HCT116 (cell line): ENCODE measurements around the gene ZNF793. TPM values are rescaled to one million over a fixed set of nuclear protein-coding genes. Genes with fewer than 3 reads are reported as not detected.
A peak's percentile ranks its signal among the peaks of the same experiment; 100 is the strongest.

Experiments used
- ATAC-seq: fragments of 200-7000 bp; cut with Tn5 transposase; 2 replicates; pipeline ENCODE4 v1.9.1; 2020; ENCODE audit warnings: mild to moderate bottlenecking, moderate library complexity
- BruUV-seq: library from RNA; stranded (reverse); fragments of 400-500 nt; replicated peaks from 2 replicates; lab custom pipeline; 2021; lab: Mats Ljungman, UMichigan
- CTCF ChIA-PET: fragments of 300-600 bp; sonication (Branson Sonifier 250); formaldehyde crosslinking; loops from one replicate; lab custom pipeline; 2021; ENCODE audit warnings: antibody characterized with exemption; lab: Charles Lee
- POLR2A ChIA-PET: fragments of 300-600, 350-600 bp; sonication (Branson Sonifier 250); formaldehyde crosslinking; loops from one replicate; lab custom pipeline; 2021; ENCODE audit warnings: antibody characterized with exemption; lab: Charles Lee
- RAD21 ChIA-PET, 2 experiments: fragments of 300-600 bp; sonication (Branson Sonifier 250); formaldehyde crosslinking; loops; one replicate each; lab custom pipeline; 2023; ENCODE audit warnings: low total read pairs in 2 of 2; ENCODE audit not compliant: uncharacterized antibody in 2 of 2, unreplicated experiment in 2 of 2, low non-redundant PET in 1 of 2; lab: Charles Lee
- DNase-seq: peaks from one replicate; pipeline ENCODE4 v3.0.0-alpha.2; 2010; ENCODE audit warnings: low read depth, low spot score
- H2AFZ ChIP-seq: fragments of 200-600 bp; shearing (Covaris generic), sonication (generic); 2 replicates; pipeline ENCODE4 v1.6.1; 2017; ENCODE audit warnings: low read depth, mixed run types, mixed read lengths, antibody characterized with exemption, low read length; ENCODE audit not compliant: poor library complexity, severe bottlenecking
- H3K27ac ChIP-seq: 2 replicates; pipeline ENCODE4 v1.5.1; 2012; ENCODE audit warnings: low read depth, low read length
- H3K27me3 ChIP-seq: fragments of 200-600 bp; sonication (generic); 2 replicates; pipeline ENCODE4 v1.6.1; 2016; ENCODE audit warnings: mixed run types, low read length, mixed read lengths; ENCODE audit not compliant: insufficient read depth
- H3K36me3 ChIP-seq, 2 experiments: fragments of 200-500 bp in 1 of 2; fragments of 200-600 bp in 1 of 2; sonication (Bioruptor generic) in 1 of 2; sonication (generic) in 1 of 2; 2 replicates each; pipeline versions ENCODE4 v1.5.1 to v1.6.1; 2014 to 2016; ENCODE audit warnings: low read length in 2 of 2, inconsistent platforms in 1 of 2, mixed read lengths in 1 of 2, mixed run types in 1 of 2; ENCODE audit not compliant: insufficient read depth in 2 of 2, control insufficient read depth in 1 of 2
- H3K4me1 ChIP-seq, 2 experiments: fragments of 200-600 bp in 1 of 2; sonication (generic) in 1 of 2; 2 replicates each; pipeline versions ENCODE4 v1.5.1 to v1.6.1; 2012 to 2017; ENCODE audit warnings: low read length in 2 of 2, inconsistent platforms in 1 of 2, mild to moderate bottlenecking in 1 of 2, mixed read lengths in 1 of 2, mixed run types in 1 of 2, moderate library complexity in 1 of 2; ENCODE audit not compliant: insufficient read depth in 2 of 2, control insufficient read depth in 1 of 2
- H3K4me2 ChIP-seq: fragments of 200-600 bp; sonication (generic); 2 replicates; pipeline ENCODE4 v1.6.1; 2017; ENCODE audit warnings: mixed run types, low read length, mixed read lengths
- H3K4me3 ChIP-seq, 2 experiments: fragments of 200-600 bp in 1 of 2; sonication (generic) in 1 of 2; replicated peaks in 1 of 2; 2 replicates each; pipeline ENCODE4 v1.5.1; 2011 to 2016; ENCODE audit warnings: low read length in 2 of 2, control low read depth in 1 of 2, low read depth in 1 of 2, mild to moderate bottlenecking in 1 of 2, mixed read lengths in 1 of 2, mixed run types in 1 of 2
- H3K79me2 ChIP-seq: fragments of 200-600 bp; sonication (generic); 2 replicates; pipeline ENCODE4 v1.6.1; 2017; ENCODE audit warnings: mild to moderate bottlenecking, mixed run types, low read length, moderate library complexity, mixed read lengths; ENCODE audit not compliant: insufficient read depth
- H3K9ac ChIP-seq: fragments of 200-600 bp; sonication (generic); 2 replicates; pipeline ENCODE4 v1.6.1; 2016; ENCODE audit warnings: low read length, mixed read lengths
- H3K9me2 ChIP-seq: fragments of 200-600 bp; sonication (generic), shearing (Covaris generic); 2 replicates; pipeline ENCODE4 v1.6.1; 2017; ENCODE audit warnings: mixed run types, mild to moderate bottlenecking, moderate library complexity; ENCODE audit not compliant: insufficient read depth
- H3K9me3 ChIP-seq, 2 experiments: fragments of 200-500 bp in 1 of 2; fragments of 200-600 bp in 1 of 2; sonication (Bioruptor generic) in 1 of 2; sonication (generic) in 1 of 2; 2 replicates each; pipeline ENCODE4 v1.6.1; 2014 to 2017; ENCODE audit warnings: low read length in 2 of 2, mixed read lengths in 2 of 2, inconsistent platforms in 1 of 2, low read depth in 1 of 2, mild to moderate bottlenecking in 1 of 2, mixed run types in 1 of 2, moderate library complexity in 1 of 2; ENCODE audit not compliant: control insufficient read depth in 1 of 2, insufficient read depth in 1 of 2
- H4K20me1 ChIP-seq: fragments of 200-600 bp; sonication (generic), shearing (Covaris generic); 2 replicates; pipeline ENCODE4 v1.6.1; 2017; ENCODE audit warnings: mixed run types, mild to moderate bottlenecking, moderate library complexity; ENCODE audit not compliant: insufficient read depth
- CBX3 ChIP-seq: IDR thresholded peaks from 2 replicates; pipeline ENCODE4 v1.6.1; 2012; ENCODE audit warnings: low read depth
- CEBPB ChIP-seq: IDR thresholded peaks from 2 replicates; pipeline ENCODE4 v1.6.1; 2012; ENCODE audit warnings: low read depth
- EGR1 ChIP-seq: IDR thresholded peaks from 2 replicates; pipeline ENCODE4 v1.6.1; 2012; ENCODE audit warnings: low read depth
- ELF1 ChIP-seq: IDR thresholded peaks from 2 replicates; pipeline ENCODE4 v1.6.1; 2012; ENCODE audit warnings: low read depth, borderline replicate concordance
- EZH2 ChIP-seq: fragments of 200-600 bp; sonication (generic); IDR thresholded peaks from 2 replicates; pipeline ENCODE4 v1.6.1; 2017; ENCODE audit warnings: antibody characterized with exemption, mixed run types
- EZH2phosphoT487 ChIP-seq: fragments of 200-600 bp; IDR thresholded peaks from 2 replicates; pipeline ENCODE4 v1.6.1; 2018; ENCODE audit warnings: antibody characterized with exemption, borderline replicate concordance
- JUND ChIP-seq: IDR thresholded peaks from 2 replicates; pipeline ENCODE4 v1.6.1; 2012
- MAX ChIP-seq: IDR thresholded peaks from 2 replicates; pipeline ENCODE4 v1.6.1; 2012
- POLR2AphosphoS5 ChIP-seq: IDR thresholded peaks from 2 replicates; pipeline ENCODE4 v1.6.1; 2011; ENCODE audit warnings: mild to moderate bottlenecking, low read depth, low read length, moderate library complexity
- RAD21 ChIP-seq: IDR thresholded peaks from 2 replicates; pipeline ENCODE4 v1.6.1; 2012; ENCODE audit warnings: low read depth, mild to moderate bottlenecking
- SIN3A ChIP-seq: IDR thresholded peaks from 2 replicates; pipeline ENCODE4 v1.6.1; 2012; ENCODE audit warnings: low read depth
- SP1 ChIP-seq: IDR thresholded peaks from 2 replicates; pipeline ENCODE4 v1.6.1; 2012; ENCODE audit warnings: low read depth
- SRF ChIP-seq: IDR thresholded peaks from 2 replicates; pipeline ENCODE4 v1.6.1; 2012; ENCODE audit warnings: low read depth
- YY1 ChIP-seq: IDR thresholded peaks from 2 replicates; pipeline ENCODE4 v1.6.1; 2011; ENCODE audit warnings: low read length, low read depth, moderate library complexity, mild to moderate bottlenecking; ENCODE audit not compliant: insufficient replicate concordance; ENCODE audit errors: extremely low read depth
- ZFX ChIP-seq: fragments of 450-650 bp; IDR thresholded peaks from 2 replicates; pipeline ENCODE4 v1.6.1; 2017
- ZNF274 ChIP-seq: fragments of 200-500 bp; sonication (Bioruptor generic); IDR thresholded peaks from 2 replicates; pipeline ENCODE4 v1.6.1; 2014; ENCODE audit warnings: mild to moderate bottlenecking, low read depth, low read length, inconsistent platforms
- intact Hi-C: fragments of 100-400 bp; cut with micrococcal nuclease; formaldehyde crosslinking; loops from 2 replicates; pipeline ENCODE4 v1.10.0; 2022
- total RNA-seq: library from RNA; stranded (reverse); gene quantifications from one replicate; pipeline ENCODE4 v1.2.1, GENCODE V29; 2021; ENCODE audit not compliant: unreplicated experiment
- TF ChIP-seq, protein P1 (sequence below), 3 experiments: fragments of 200-600 bp in 1 of 3; sonication (generic) in 1 of 3; IDR thresholded peaks in 2 of 3; conservative IDR thresholded peaks in 1 of 3; 2 replicates each; pipeline ENCODE4 v1.5.1; 2012 to 2017; ENCODE audit warnings: low read depth in 2 of 3, low read length in 2 of 3, antibody characterized with exemption in 1 of 3, borderline replicate concordance in 1 of 3, control low read depth in 1 of 3, mild to moderate bottlenecking in 1 of 3, mixed read lengths in 1 of 3, mixed run types in 1 of 3, moderate library complexity in 1 of 3; ENCODE audit not compliant: insufficient read depth in 1 of 3
- TF ChIP-seq, protein P2 (sequence below): IDR thresholded peaks from 2 replicates; pipeline ENCODE4 v1.6.1; 2011; ENCODE audit warnings: mild to moderate bottlenecking, low read length, moderate library complexity; ENCODE audit not compliant: insufficient replicate concordance; ENCODE audit errors: extremely low read depth

ZNF793 gene
- total RNA-seq, 1 experiment from 2014 or later, result not detected

- no peak overlapping the region for H3K4me3 ChIP-seq
- peak; percentile 66 for TF ChIP-seq ZNF274
- TF ChIP-seq ELF1, result no peak
- no peaks in the 10 kb centered on the region for H3K36me3 ChIP-seq
- H2AFZ ChIP-seq, result no peak overlapping the region
- no peaks in the 10 kb centered on the region for H3K4me1 ChIP-seq
- H3K9me2 ChIP-seq, result no peaks in the 10 kb centered on the region
- H3K4me2 ChIP-seq, result no peak overlapping the region
- peaks cover 8 to 20% of the 10 kb centered on the region in 2 experiments; a peak in 2 of 4 replicates for H3K9me3 ChIP-seq
- H3K27me3 ChIP-seq, result no peaks in the 10 kb centered on the region
- no peak for DNase-seq
- ChIA-PET CTCF (no interaction called here), POLR2A (no interaction called here), RAD21 (no interaction called here)
- no peaks in the 10 kb centered on the region for H4K20me1 ChIP-seq
- no peak overlapping the region for H3K27ac ChIP-seq
- H3K79me2 ChIP-seq, result no peaks in the 10 kb centered on the region
- no TSS peak for BruUV-seq
- intact Hi-C loops, result no loop called here
- H3K9ac ChIP-seq, result no peak overlapping the region
- ATAC-seq, result no peak
These were observed 22.2 kb upstream of the ZNF793 start for GRCh38 chr19:37484406-37485168.

DNA sequence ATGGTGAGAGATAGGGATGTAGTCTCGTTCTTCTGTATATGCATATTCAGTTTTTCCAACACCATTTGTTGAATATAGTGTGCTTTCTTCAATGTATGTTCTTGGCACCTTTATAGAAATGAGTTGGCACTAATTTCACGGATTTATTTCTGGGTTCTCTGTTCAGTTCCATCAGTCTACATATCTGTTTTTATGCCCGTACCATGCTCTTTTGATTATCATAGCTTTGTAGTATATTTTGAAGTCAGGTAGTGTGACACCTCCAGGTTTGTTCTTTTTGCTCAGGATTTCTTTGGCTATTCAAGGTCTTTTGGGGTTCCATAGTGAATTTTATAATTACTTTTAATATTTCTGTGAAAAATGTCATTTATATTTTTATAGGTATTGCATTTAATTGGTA is 14.5 kb upstream of the ZNF793 start:
- no peaks in the 10 kb centered on the region for H3K79me2 ChIP-seq
- H2AFZ ChIP-seq, result no peak overlapping the region
- no peak overlapping the region for H3K27ac ChIP-seq
- H3K27me3 ChIP-seq, result no peaks in the 10 kb centered on the region
- H3K9ac ChIP-seq, result no peak overlapping the region
- H3K36me3 ChIP-seq, result no peaks in the 10 kb centered on the region
- CTCF ChIA-PET, result no interaction called here
- ATAC-seq, result no peak
- H3K4me2 ChIP-seq, result no peak overlapping the region
- RAD21 ChIA-PET, result no interaction called here
- no TSS peak for BruUV-seq
- H3K9me2 ChIP-seq, result no peaks in the 10 kb centered on the region
- H3K4me3 ChIP-seq, result no peak overlapping the region
- H3K4me1 ChIP-seq, result no peaks in the 10 kb centered on the region
- DNase-seq, result no peak
- peaks cover 9 to 15% of the 10 kb centered on the region in 2 experiments; a peak in 3 of 4 replicates for H3K9me3 ChIP-seq
- POLR2A ChIA-PET, result no interaction called here
- H4K20me1 ChIP-seq, result no peaks in the 10 kb centered on the region
- intact Hi-C loops, result no loop called here
- no peak for TF ChIP-seq RAD21
- no peak for TF ChIP-seq CBX3
- TF ChIP-seq, protein P1, sequence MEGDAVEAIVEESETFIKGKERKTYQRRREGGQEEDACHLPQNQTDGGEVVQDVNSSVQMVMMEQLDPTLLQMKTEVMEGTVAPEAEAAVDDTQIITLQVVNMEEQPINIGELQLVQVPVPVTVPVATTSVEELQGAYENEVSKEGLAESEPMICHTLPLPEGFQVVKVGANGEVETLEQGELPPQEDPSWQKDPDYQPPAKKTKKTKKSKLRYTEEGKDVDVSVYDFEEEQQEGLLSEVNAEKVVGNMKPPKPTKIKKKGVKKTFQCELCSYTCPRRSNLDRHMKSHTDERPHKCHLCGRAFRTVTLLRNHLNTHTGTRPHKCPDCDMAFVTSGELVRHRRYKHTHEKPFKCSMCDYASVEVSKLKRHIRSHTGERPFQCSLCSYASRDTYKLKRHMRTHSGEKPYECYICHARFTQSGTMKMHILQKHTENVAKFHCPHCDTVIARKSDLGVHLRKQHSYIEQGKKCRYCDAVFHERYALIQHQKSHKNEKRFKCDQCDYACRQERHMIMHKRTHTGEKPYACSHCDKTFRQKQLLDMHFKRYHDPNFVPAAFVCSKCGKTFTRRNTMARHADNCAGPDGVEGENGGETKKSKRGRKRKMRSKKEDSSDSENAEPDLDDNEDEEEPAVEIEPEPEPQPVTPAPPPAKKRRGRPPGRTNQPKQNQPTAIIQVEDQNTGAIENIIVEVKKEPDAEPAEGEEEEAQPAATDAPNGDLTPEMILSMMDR (IDR thresholded peaks at IDR 0.05 in 2 of 3, conservative IDR thresholded peaks at IDR 0.05 in 1 of 3; ENCODE audit: borderline replicate concordance in 1 of 3, insufficient read depth in 1 of 3, low read depth in 2 of 3, low read length in 2 of 3), result no peak
- TF ChIP-seq EZH2, result no peak
- TF ChIP-seq YY1, result no peak
- no peak for TF ChIP-seq CEBPB
- no peak for TF ChIP-seq SRF
- TF ChIP-seq ELF1, result no peak
- no peak for TF ChIP-seq EZH2phosphoT487
- no peak for TF ChIP-seq JUND
- TF ChIP-seq, protein P2, sequence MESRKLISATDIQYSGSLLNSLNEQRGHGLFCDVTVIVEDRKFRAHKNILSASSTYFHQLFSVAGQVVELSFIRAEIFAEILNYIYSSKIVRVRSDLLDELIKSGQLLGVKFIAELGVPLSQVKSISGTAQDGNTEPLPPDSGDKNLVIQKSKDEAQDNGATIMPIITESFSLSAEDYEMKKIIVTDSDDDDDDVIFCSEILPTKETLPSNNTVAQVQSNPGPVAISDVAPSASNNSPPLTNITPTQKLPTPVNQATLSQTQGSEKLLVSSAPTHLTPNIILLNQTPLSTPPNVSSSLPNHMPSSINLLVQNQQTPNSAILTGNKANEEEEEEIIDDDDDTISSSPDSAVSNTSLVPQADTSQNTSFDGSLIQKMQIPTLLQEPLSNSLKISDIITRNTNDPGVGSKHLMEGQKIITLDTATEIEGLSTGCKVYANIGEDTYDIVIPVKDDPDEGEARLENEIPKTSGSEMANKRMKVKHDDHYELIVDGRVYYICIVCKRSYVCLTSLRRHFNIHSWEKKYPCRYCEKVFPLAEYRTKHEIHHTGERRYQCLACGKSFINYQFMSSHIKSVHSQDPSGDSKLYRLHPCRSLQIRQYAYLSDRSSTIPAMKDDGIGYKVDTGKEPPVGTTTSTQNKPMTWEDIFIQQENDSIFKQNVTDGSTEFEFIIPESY, result no peak
- TF ChIP-seq SIN3A, result no peak
- TF ChIP-seq POLR2AphosphoS5, result no peak
- TF ChIP-seq ZFX, result no peak
- no peak for TF ChIP-seq EGR1
- TF ChIP-seq MAX, result no peak
- TF ChIP-seq SP1, result no peak
